Stomach (tissue), 4 donors: ENCODE measurements around the gene ADD2.

Experiments used
- CTCF ChIP-seq, 7 experiments: fragments of 450-650 bp in 4 of 7; fragments of 200-600 bp in 3 of 7; sonication (generic) in 3 of 7; IDR thresholded peaks; one replicate each; pipeline ENCODE4 v1.5.1; 2016 to 2019; ENCODE audit warnings: antibody characterized with exemption in 7 of 7, control low read depth in 2 of 7, mild to moderate bottlenecking in 1 of 7
- POLR2A ChIP-seq, 4 donors: fragments of 450-650 bp; IDR thresholded peaks; one replicate each; pipeline ENCODE4 v1.6.1; 2016; ENCODE audit warnings: antibody characterized with exemption in 4 of 4, control low read depth in 2 of 4, mild to moderate bottlenecking in 1 of 4, moderate library complexity in 1 of 4

- TF ChIP-seq CTCF (IDR thresholded peaks at IDR 0.05) (no peak), POLR2A (IDR thresholded peaks at IDR 0.05) (no peak)
These were observed 112.2 kb downstream of the ADD2 start for GRCh38 chr2:70655786-70656185.
